LNCAP (cell line): ENCODE data around the gene MAPK14.

Source experiments
- CTCF ChIP-seq: fragments of 450-650 bp; IDR thresholded peaks from 2 replicates; pipeline ENCODE4 v1.5.1; 2017; ENCODE audit warnings: mild to moderate bottlenecking

MAPK14 gene

DNA sequence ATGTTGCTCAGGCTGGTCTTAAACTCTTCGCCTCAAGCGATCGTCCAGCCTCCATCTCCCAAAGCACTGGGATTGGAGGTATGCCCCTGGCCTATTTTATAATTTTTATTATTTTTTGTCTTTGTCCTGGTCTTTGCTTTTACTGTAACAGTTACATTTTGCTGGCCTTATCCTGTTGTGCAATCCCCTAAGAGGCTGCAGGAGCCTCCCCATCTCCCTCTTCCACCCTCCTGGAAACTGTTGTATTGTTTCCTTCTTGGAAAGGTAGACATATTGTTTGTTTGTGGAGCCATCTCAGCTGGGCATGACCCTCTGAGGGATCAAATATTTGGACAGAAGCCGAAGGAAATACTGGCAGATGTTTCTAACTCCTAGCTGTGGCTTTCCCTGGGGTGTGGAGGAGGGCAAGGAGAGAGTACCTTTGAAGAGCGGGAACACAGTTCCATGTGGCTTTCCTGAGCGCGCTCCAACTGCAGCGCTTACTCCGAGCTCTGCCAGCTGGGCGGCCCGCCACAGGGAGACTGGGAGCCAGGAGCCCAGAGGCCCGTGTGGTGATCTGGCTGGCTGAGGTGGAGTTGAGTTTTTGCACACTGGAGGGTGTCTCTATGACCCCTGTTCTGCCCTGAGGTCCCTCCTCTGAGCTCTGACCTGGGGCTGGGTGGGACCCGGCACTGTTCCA is 107.6 kb downstream of the MAPK14 start:
- no peak for TF ChIP-seq CTCF

GRCh38 chr6:36136034-36136433 is 108.4 kb downstream of the MAPK14 start:
- no peak for TF ChIP-seq CTCF

- no peak for TF ChIP-seq CTCF
Observed at GRCh38 chr6:36136551-36136950, 108.9 kb downstream of the MAPK14 start.

DNA sequence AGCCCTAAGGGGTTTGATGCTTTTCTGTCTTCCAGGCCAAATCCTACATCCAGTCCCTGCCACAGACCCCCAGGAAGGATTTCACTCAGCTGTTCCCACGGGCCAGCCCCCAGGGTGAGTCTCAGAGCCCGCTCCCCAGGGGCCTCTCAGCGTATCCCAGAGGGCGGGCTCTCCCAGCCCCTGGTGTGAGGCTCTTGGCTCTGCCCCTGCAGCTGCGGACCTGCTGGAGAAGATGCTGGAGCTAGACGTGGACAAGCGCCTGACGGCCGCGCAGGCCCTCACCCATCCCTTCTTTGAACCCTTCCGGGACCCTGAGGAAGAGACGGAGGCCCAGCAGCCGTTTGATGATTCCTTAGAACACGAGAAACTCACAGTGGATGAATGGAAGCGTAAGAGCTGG is 111.1 kb downstream of the MAPK14 start:
- TF ChIP-seq CTCF, result no peak

- TF ChIP-seq CTCF, result no peak
Observed at GRCh38 chr6:36139431-36139830, 111.8 kb downstream of the MAPK14 start.

DNA sequence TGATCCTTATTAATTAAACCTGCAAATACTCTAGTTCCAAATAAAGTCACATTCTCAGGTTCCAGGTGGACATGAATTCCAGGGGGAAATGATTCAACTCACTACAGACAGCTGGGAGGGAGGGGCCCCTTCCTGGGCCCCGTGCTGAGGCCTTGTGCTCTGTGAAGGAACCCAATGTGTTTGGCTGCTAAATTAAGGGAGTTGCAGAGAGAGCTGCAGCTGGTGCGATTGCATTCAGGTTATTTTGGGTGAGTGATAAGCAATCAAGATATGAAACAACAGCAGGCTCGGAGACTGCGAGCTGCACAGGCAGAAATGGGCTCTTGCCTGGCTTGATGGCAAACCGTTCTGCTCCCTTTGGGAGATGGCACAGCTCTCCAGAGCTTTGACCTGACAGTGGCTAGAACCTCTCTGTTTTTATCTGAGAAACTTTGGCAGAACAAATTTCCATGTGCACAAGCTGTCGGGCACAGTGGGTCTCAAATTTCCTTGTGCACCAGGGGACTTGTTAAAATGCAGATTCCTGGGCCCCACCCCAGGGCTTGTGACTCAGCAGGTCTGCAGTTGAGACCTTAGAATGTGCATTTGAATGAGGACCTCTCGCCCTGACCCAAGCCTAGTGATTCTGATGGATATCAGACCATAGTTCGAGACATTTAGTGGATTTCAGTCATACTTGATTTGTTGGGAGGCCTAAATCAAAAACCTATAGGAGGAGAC is 112.5 kb downstream of the MAPK14 start:
- TF ChIP-seq CTCF, result no peak

GRCh38 chr6:36141091-36141490 is 113.5 kb downstream of the MAPK14 start:
- no peak for TF ChIP-seq CTCF
